Measurements from ENCODE around the gene MRPS15. TPM values are rescaled to one million over a fixed set of nuclear protein-coding genes. Genes with fewer than 3 reads are reported as not detected.

Gene MRPS15
- total and polyA plus RNA-seq, 4 donors = 41.8 to 95.0 (median 59.8) TPM

GRCh38 chr1:36472656-36473055 is 8.5 kb upstream of the MRPS15 start (continued):
- TF ChIP-seq, protein P1, sequence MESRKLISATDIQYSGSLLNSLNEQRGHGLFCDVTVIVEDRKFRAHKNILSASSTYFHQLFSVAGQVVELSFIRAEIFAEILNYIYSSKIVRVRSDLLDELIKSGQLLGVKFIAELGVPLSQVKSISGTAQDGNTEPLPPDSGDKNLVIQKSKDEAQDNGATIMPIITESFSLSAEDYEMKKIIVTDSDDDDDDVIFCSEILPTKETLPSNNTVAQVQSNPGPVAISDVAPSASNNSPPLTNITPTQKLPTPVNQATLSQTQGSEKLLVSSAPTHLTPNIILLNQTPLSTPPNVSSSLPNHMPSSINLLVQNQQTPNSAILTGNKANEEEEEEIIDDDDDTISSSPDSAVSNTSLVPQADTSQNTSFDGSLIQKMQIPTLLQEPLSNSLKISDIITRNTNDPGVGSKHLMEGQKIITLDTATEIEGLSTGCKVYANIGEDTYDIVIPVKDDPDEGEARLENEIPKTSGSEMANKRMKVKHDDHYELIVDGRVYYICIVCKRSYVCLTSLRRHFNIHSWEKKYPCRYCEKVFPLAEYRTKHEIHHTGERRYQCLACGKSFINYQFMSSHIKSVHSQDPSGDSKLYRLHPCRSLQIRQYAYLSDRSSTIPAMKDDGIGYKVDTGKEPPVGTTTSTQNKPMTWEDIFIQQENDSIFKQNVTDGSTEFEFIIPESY (IDR thresholded peaks at IDR 0.05) = no peak
- TF ChIP-seq FOXA1 (IDR thresholded peaks at IDR 0.05) (no peak), JUND (IDR thresholded peaks at IDR 0.05) (no peak), YY1 (IDR thresholded peaks at IDR 0.05) (no peak), HNF4G (IDR thresholded peaks at IDR 0.05) (no peak), GABPA (IDR thresholded peaks at IDR 0.05 in 1 of 2, conservative IDR thresholded peaks at IDR 0.05 in 1 of 2) (no peak), RXRA (IDR thresholded peaks at IDR 0.05) (no peak), MAX (IDR thresholded peaks at IDR 0.05) (no peak), HNF4A (conservative IDR thresholded peaks at IDR 0.05) (no peak), NR2F2 (IDR thresholded peaks at IDR 0.05) (no peak), FOXA2 (IDR thresholded peaks at IDR 0.05) (no peak), ATF3 (IDR thresholded peaks at IDR 0.05) (no peak)

GRCh38 chr1:36471830-36472641 is 7.9 kb upstream of the MRPS15 start:
- Histone ChIP-seq H3K9me3 (ENCODE audit: control insufficient read depth in 4 of 4, low read length in 3 of 4) (no peaks in the 10 kb centered on the region), H3K9ac (ENCODE audit: low read depth in 1 of 2, low read length in 2 of 2) (no peak overlapping the region), H3K36me3 (ENCODE audit: control insufficient read depth in 4 of 4, insufficient read depth in 3 of 4, low read depth in 1 of 4, low read length in 3 of 4) (no peaks in the 10 kb centered on the region), H3K27me3 (ENCODE audit: control insufficient read depth in 4 of 4, insufficient read depth in 4 of 4, low read length in 3 of 4) (no peaks in the 10 kb centered on the region), H3K4me3 (ENCODE audit: low read depth in 1 of 3, low read length in 3 of 3) (no peak overlapping the region), H3K4me1 (ENCODE audit: control insufficient read depth in 4 of 4, insufficient read depth in 4 of 4, low read length in 3 of 4) (no peaks in the 10 kb centered on the region), H3K27ac (ENCODE audit: low read depth in 1 of 2, low read length in 2 of 2) (no peak overlapping the region)
- no peak for DNase-seq (ENCODE audit: low spot score)
- WGBS = 88% methylated on average over 22 of the region's 22 CpGs
- TF ChIP-seq RAD21 (IDR thresholded peaks at IDR 0.05) = no peak
- no peak for TF ChIP-seq RXRA (IDR thresholded peaks at IDR 0.05)
- TF ChIP-seq FOXA2 (IDR thresholded peaks at IDR 0.05) = no peak
- TF ChIP-seq NR2F2 (IDR thresholded peaks at IDR 0.05) = no peak
- TF ChIP-seq HNF4G (IDR thresholded peaks at IDR 0.05) = no peak
- no peak for TF ChIP-seq GABPA (IDR thresholded peaks at IDR 0.05 in 1 of 2, conservative IDR thresholded peaks at IDR 0.05 in 1 of 2)
- no peak for TF ChIP-seq HNF4A (conservative IDR thresholded peaks at IDR 0.05)
- TF ChIP-seq EGR1 (IDR thresholded peaks at IDR 0.05; ENCODE audit: low read depth in 2 of 2) = no peak
- TF ChIP-seq, protein P1 (IDR thresholded peaks at IDR 0.05) = no peak
- no peak for TF ChIP-seq YY1 (IDR thresholded peaks at IDR 0.05)
- no peak for TF ChIP-seq REST (IDR thresholded peaks at IDR 0.05)
- TF ChIP-seq, protein P2, sequence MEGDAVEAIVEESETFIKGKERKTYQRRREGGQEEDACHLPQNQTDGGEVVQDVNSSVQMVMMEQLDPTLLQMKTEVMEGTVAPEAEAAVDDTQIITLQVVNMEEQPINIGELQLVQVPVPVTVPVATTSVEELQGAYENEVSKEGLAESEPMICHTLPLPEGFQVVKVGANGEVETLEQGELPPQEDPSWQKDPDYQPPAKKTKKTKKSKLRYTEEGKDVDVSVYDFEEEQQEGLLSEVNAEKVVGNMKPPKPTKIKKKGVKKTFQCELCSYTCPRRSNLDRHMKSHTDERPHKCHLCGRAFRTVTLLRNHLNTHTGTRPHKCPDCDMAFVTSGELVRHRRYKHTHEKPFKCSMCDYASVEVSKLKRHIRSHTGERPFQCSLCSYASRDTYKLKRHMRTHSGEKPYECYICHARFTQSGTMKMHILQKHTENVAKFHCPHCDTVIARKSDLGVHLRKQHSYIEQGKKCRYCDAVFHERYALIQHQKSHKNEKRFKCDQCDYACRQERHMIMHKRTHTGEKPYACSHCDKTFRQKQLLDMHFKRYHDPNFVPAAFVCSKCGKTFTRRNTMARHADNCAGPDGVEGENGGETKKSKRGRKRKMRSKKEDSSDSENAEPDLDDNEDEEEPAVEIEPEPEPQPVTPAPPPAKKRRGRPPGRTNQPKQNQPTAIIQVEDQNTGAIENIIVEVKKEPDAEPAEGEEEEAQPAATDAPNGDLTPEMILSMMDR (IDR thresholded peaks at IDR 0.05; ENCODE audit: low read depth, low read length, missing input control) = no peak
